Osteocyte (in vitro differentiated cells): ENCODE results near the gene ACTR1A. TPM values are rescaled to one million over a fixed set of nuclear protein-coding genes. Genes with fewer than 3 reads are reported as not detected.

Experiments used
- DNase-seq: peaks from one replicate; pipeline ENCODE4 v3.0.0; 2021; ENCODE audit warnings: mixed read lengths; ENCODE audit not compliant: unreplicated experiment; ENCODE audit errors: extremely low spot score
- H3K27ac Mint-ChIP-seq: one replicate; pipeline ENCODE4 v1.8.0; 2021; ENCODE audit warnings: mild to moderate bottlenecking, mixed read lengths; ENCODE audit not compliant: unreplicated experiment
- H3K27me3 Mint-ChIP-seq: one replicate; pipeline ENCODE4 v1.8.0; 2021; ENCODE audit warnings: mixed read lengths; ENCODE audit not compliant: unreplicated experiment
- H3K36me3 Mint-ChIP-seq: one replicate; pipeline ENCODE4 v1.8.0; 2021; ENCODE audit warnings: mixed read lengths; ENCODE audit not compliant: unreplicated experiment
- H3K4me1 Mint-ChIP-seq: one replicate; pipeline ENCODE4 v1.8.0; 2021; ENCODE audit warnings: mixed read lengths; ENCODE audit not compliant: unreplicated experiment
- H3K4me3 Mint-ChIP-seq: one replicate; pipeline ENCODE4 v1.8.0; 2021; ENCODE audit warnings: mild to moderate bottlenecking, moderate library complexity, mixed read lengths; ENCODE audit not compliant: unreplicated experiment
- H3K9me3 Mint-ChIP-seq: one replicate; pipeline ENCODE4 v1.8.0; 2021; ENCODE audit warnings: mixed read lengths; ENCODE audit not compliant: unreplicated experiment
- CTCF ChIP-seq: fragments of 200-600 bp; sonication (generic); IDR thresholded peaks from 2 replicates; pipeline ENCODE4 v1.5.0; 2021; ENCODE audit warnings: antibody characterized with exemption, mild to moderate bottlenecking, moderate library complexity
- total RNA-seq: library from RNA; stranded (reverse); gene quantifications from 2 replicates; pipeline ENCODE4 v1.2.1, GENCODE V29; 2021

Gene ACTR1A
- total RNA-seq, 1 donor from 2014 or later: 123 TPM

- no peaks in the 10 kb centered on the region for H3K27me3 Mint-ChIP-seq
These were observed 5.0 kb downstream of the ACTR1A start for GRCh38 chr10:102497545-102497944.

GRCh38 chr10:102493771-102494170, 8.7 kb downstream of the ACTR1A start:
- TF ChIP-seq CTCF: no peak
- no peak for DNase-seq
- H3K4me3 Mint-ChIP-seq: no peak overlapping the region
- H3K4me1 Mint-ChIP-seq: peaks cover 7% of the 10 kb centered on the region
- no peak overlapping the region for H3K27ac Mint-ChIP-seq
- no peaks in the 10 kb centered on the region for H3K9me3 Mint-ChIP-seq
- no peaks in the 10 kb centered on the region for H3K27me3 Mint-ChIP-seq
- peaks cover 6% of the 10 kb centered on the region for H3K36me3 Mint-ChIP-seq

More at GRCh38 chr10:102497545-102497944, 5.0 kb downstream of the ACTR1A start:
- H3K27ac Mint-ChIP-seq: no peak overlapping the region
- H3K9me3 Mint-ChIP-seq: no peaks in the 10 kb centered on the region
- no peaks in the 10 kb centered on the region for H3K36me3 Mint-ChIP-seq
- H3K4me1 Mint-ChIP-seq: peaks cover 17% of the 10 kb centered on the region
- no peak overlapping the region for H3K4me3 Mint-ChIP-seq
- no peak for TF ChIP-seq CTCF
- no peak for DNase-seq

GRCh38 chr10:102492983-102493382, 9.5 kb downstream of the ACTR1A start:
- H3K27ac Mint-ChIP-seq: peak overlapping the region; percentile 28
- H3K4me1 Mint-ChIP-seq: peaks cover 4% of the 10 kb centered on the region
- peaks cover 10% of the 10 kb centered on the region for H3K36me3 Mint-ChIP-seq
- no peaks in the 10 kb centered on the region for H3K27me3 Mint-ChIP-seq
- no peak for TF ChIP-seq CTCF
- DNase-seq: no peak
- H3K4me3 Mint-ChIP-seq: no peak overlapping the region
- no peaks in the 10 kb centered on the region for H3K9me3 Mint-ChIP-seq

GRCh38 chr10:102492344-102492939, 10.1 kb downstream of the ACTR1A start:
- no peaks in the 10 kb centered on the region for H3K9me3 Mint-ChIP-seq
- H3K27ac Mint-ChIP-seq: no peak overlapping the region

GRCh38 chr10:102491136-102491535, 11.4 kb downstream of the ACTR1A start:
- peaks cover 15% of the 10 kb centered on the region for H3K36me3 Mint-ChIP-seq
- H3K9me3 Mint-ChIP-seq: no peaks in the 10 kb centered on the region
- no peak for DNase-seq
- TF ChIP-seq CTCF: no peak
- H3K27me3 Mint-ChIP-seq: no peaks in the 10 kb centered on the region
- no peak overlapping the region for H3K4me3 Mint-ChIP-seq
- H3K27ac Mint-ChIP-seq: no peak overlapping the region
- peaks cover 4% of the 10 kb centered on the region for H3K4me1 Mint-ChIP-seq

More at GRCh38 chr10:102492344-102492939, 10.1 kb downstream of the ACTR1A start:
- DNase-seq: no peak
- no peak for TF ChIP-seq CTCF
- no peak overlapping the region for H3K4me3 Mint-ChIP-seq
- peaks cover 12% of the 10 kb centered on the region for H3K36me3 Mint-ChIP-seq
- H3K27me3 Mint-ChIP-seq: no peaks in the 10 kb centered on the region
- H3K4me1 Mint-ChIP-seq: peaks cover 4% of the 10 kb centered on the region
